T-helper 1 cell treated with Interleukin-12 subunit alpha and Interleukin-12 subunit beta and Interleukin-4 antibody, amounts not matched to agents 30 μg/mL and 1 μg/mL, for 36 hours (primary cell): ENCODE data around the gene FYB2.

Experiments
- H3K27ac Mint-ChIP-seq: one replicate; pipeline ENCODE4 v1.8.0; 2021; ENCODE audit warnings: mild to moderate bottlenecking, mixed read lengths
- H3K27me3 Mint-ChIP-seq: one replicate; pipeline ENCODE4 v1.8.0; 2021; ENCODE audit warnings: low read depth, mixed read lengths
- H3K36me3 Mint-ChIP-seq: one replicate; pipeline ENCODE4 v1.8.0; 2021; ENCODE audit warnings: low read depth, mixed read lengths
- H3K4me1 Mint-ChIP-seq: one replicate; pipeline ENCODE4 v1.8.0; 2021; ENCODE audit warnings: low read depth, mixed read lengths
- H3K4me3 Mint-ChIP-seq: one replicate; pipeline ENCODE4 v1.8.0; 2021; ENCODE audit warnings: mild to moderate bottlenecking, moderate library complexity, mixed read lengths
- H3K9me3 Mint-ChIP-seq: one replicate; pipeline ENCODE4 v1.8.0; 2021; ENCODE audit warnings: mixed read lengths

The FYB2 gene

DNA sequence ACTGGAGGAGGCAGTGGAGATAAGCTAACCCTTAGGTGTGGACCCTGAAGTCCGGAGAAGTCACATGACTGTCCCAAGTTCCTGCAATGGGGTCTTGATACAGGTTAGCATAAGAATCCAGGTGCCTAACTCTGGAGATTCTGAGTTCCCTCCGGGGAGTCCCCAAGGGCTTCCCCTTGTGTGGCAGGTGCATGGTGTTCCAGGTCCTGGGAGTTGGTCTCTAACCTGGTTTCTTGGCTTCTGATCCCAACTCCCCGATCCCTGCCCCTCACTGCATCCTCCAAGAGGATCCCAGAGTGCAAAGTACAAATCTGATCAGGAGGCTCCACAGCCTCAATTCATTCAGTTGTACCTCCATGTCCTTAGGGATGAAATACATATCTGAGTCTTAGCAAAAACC is 26.1 kb upstream of the FYB2 start:
- Mint-ChIP-seq H3K4me3 (no peak overlapping the region), H3K4me1 (no peaks in the 10 kb centered on the region), H3K36me3 (no peaks in the 10 kb centered on the region), H3K9me3 (no peaks in the 10 kb centered on the region), H3K27me3 (no peaks in the 10 kb centered on the region), H3K27ac (no peak overlapping the region)

DNA sequence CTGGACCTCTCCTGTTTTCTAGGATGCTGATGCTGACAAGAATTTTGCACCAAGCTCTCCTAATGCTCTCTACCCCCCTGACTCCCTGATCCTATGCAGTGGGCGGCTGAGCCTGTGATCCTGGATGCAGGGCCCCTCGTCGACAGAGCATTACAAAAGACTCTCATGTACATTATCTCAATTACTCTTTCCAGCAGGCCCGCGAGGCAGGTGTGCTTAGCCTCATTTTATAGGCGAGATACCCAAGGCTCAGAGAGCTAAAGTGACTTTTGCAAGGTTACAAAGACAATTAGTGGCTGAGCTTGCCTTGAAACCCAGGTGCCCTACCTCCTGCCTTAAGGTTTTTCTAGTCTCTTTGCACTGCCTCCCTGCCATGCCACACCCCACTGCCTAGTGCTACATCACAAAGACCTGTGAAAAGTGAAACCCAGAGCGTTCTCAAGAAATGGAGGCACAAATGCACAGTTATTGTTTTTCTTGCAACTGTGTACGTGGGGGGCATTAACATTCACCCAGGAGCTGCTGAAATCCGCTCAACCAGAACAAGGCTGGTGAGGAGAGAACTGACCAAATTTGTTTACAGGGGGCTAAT is 25.4 kb upstream of the FYB2 start:
- Mint-ChIP-seq H3K4me3 (no peak overlapping the region), H3K27ac (no peak overlapping the region), H3K36me3 (no peaks in the 10 kb centered on the region), H3K27me3 (no peaks in the 10 kb centered on the region), H3K4me1 (no peaks in the 10 kb centered on the region), H3K9me3 (no peaks in the 10 kb centered on the region)

DNA sequence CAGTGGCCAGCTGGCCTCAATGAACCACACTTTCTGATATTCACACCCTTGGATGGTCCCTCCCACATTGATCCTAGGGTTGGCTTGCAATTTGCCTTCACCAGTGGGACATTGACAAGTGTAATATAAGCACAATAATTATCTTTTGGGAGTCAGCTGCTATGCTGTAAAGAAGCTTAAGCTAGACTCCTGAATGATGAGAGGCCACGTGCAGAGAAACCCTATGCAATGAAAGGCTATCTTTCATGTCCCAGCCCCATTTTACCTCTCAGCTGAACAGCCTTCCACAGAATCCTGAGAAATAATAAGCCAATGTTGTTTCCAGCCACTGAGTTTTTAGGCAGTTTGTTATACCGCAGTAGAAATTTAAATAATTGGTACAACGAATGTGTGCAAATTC is 24.3 kb upstream of the FYB2 start:
- Mint-ChIP-seq H3K36me3 (no peaks in the 10 kb centered on the region), H3K4me1 (no peaks in the 10 kb centered on the region), H3K27ac (no peak overlapping the region), H3K4me3 (no peak overlapping the region), H3K27me3 (no peaks in the 10 kb centered on the region), H3K9me3 (no peaks in the 10 kb centered on the region)

DNA sequence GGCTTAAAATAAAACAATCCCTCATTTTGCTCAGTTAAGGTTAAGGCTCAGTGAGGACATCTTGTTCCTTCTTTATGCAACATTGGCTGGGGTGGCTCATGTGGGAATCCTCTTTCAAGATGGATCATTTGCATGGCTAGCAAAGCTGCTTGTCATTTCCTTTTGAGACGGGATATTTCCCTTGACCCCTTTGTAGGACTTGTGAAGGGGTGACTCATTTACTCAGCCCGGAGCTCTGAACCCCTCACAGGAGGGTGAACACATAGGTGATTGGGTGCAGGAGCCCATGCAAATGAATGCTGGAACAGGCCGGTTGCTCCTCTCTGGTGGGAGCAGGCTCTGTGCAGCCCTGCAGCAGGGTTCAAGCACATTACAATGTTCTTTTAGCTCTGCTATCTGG is 19.6 kb upstream of the FYB2 start:
- no peaks in the 10 kb centered on the region for H3K36me3 Mint-ChIP-seq
- no peak overlapping the region for H3K27ac Mint-ChIP-seq
- H3K27me3 Mint-ChIP-seq: no peaks in the 10 kb centered on the region

DNA sequence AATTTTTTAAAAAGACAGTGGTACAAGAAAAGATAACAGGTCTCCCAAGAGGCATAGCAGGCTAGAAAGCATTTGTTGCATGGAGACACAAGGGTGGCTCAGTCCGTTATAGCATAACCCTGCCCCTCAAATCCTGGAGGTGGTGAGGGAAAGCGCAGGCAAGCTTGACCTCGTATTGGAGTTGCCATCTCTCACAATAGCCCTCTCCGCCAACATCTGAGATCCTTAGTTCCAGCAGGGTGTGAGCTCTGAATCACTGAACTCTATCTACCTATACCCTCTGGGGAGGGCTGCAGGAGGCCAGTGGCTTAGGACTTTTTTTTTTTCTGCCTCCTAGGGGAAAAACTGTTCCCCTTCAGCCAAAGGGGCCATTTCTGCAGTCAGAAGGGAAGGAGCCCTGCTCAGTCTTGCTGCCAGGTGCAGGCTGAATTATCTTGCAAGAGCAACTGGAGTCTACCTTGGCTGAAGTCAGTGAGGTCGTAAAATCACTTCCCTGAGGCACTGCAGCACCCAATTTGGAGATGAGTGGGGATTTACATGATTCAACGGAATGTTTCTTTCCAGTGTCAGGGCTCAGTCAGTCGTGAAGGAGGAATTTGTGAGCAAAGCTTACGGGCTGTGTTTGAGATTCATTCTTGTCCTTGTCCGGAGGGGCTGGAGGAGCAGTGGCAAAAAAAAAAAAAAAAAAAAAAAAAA is 18.2 kb upstream of the FYB2 start:
- no peaks in the 10 kb centered on the region for H3K36me3 Mint-ChIP-seq
- H3K4me3 Mint-ChIP-seq: no peak overlapping the region
- no peaks in the 10 kb centered on the region for H3K27me3 Mint-ChIP-seq
- H3K27ac Mint-ChIP-seq: no peak overlapping the region
- no peaks in the 10 kb centered on the region for H3K9me3 Mint-ChIP-seq
- H3K4me1 Mint-ChIP-seq: no peaks in the 10 kb centered on the region

More for the DNA sequence above, 19.6 kb upstream of the FYB2 start:
- Mint-ChIP-seq H3K4me1 (no peaks in the 10 kb centered on the region), H3K9me3 (no peaks in the 10 kb centered on the region), H3K4me3 (no peak overlapping the region)

DNA sequence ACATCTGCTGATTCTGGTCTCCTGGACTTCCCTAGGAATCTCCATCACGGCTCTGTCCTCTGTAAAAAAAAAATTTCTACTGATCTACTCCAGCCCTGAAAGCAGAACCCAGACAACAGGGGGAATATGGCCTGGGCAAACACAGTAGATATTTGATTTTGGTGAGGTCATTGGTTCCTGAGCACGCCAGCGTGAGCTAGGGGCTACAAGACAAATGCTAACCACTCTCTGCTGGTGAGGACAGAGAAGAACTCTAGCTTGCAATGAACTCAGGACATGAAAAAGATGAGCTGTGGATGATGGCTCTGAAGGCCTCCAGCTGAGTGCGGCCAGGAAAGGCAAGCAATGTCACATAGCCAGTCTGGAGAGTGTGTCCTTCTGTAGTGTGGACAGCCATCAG is 17.2 kb upstream of the FYB2 start:
- H3K27ac Mint-ChIP-seq: no peak overlapping the region
- H3K4me3 Mint-ChIP-seq: no peak overlapping the region
- H3K27me3 Mint-ChIP-seq: no peaks in the 10 kb centered on the region
- no peaks in the 10 kb centered on the region for H3K4me1 Mint-ChIP-seq
- no peaks in the 10 kb centered on the region for H3K36me3 Mint-ChIP-seq
- no peaks in the 10 kb centered on the region for H3K9me3 Mint-ChIP-seq

DNA sequence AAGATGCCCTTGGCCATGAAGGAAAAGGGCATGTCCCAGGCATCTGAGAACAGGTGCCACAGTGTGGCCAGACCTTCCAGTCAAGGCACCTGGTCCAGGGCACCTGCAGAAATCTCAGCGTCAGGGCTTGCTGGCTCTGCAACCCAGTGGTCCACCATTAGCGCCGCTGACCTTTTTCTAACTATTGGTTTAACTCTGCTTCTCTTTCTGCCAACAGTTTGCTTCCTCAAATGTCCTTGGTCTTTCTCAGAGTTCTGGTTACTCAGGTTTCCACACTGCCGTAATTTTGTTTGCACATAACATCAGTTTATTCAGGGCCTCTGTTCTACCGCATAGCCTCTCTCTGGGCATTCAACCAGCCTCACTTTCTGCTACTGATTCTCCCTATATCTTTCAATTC is 16.5 kb upstream of the FYB2 start:
- H3K4me1 Mint-ChIP-seq: no peaks in the 10 kb centered on the region
- no peak overlapping the region for H3K27ac Mint-ChIP-seq
- no peaks in the 10 kb centered on the region for H3K9me3 Mint-ChIP-seq
- H3K4me3 Mint-ChIP-seq: no peak overlapping the region
- no peaks in the 10 kb centered on the region for H3K27me3 Mint-ChIP-seq
- H3K36me3 Mint-ChIP-seq: no peaks in the 10 kb centered on the region

DNA sequence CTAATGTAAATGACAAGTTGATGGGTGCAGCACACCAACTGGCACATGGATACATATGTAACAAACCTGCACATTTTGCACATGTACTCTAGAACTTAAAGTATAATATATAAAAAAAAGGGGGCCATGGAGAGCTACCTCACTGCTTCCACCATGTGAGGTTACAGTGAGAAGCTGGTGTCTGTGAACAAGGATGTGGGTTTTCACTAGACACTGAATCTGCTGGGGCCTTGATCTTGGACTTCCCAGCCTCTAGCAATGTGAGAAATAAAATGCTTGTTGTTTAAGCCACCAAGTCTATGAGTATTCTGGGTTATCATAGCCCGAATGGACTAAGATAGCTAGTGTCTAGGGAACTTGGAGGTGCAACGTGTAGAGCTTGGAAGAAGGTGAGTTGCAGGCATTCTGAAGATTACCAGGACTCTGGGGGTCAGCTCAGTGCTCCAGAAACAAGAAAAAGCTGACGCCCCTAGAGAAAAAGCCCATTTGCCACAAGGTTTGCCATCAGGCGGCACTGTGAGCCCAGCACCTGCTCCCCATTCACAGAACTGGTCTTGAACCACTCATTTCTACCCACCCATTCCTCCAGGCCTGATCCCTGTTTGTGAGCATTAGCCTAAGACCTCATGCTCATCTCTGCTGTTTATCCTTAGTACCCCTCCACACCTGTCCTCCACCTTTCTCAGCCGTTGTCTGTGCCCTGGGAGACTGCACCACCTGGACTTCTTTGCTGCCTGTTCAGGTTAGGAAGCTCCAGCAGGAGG is 15.1 kb upstream of the FYB2 start:
- Mint-ChIP-seq H3K9me3 (no peaks in the 10 kb centered on the region), H3K4me3 (no peak overlapping the region), H3K36me3 (no peaks in the 10 kb centered on the region), H3K27ac (no peak overlapping the region), H3K27me3 (peaks cover 1% of the 10 kb centered on the region), H3K4me1 (no peaks in the 10 kb centered on the region)

DNA sequence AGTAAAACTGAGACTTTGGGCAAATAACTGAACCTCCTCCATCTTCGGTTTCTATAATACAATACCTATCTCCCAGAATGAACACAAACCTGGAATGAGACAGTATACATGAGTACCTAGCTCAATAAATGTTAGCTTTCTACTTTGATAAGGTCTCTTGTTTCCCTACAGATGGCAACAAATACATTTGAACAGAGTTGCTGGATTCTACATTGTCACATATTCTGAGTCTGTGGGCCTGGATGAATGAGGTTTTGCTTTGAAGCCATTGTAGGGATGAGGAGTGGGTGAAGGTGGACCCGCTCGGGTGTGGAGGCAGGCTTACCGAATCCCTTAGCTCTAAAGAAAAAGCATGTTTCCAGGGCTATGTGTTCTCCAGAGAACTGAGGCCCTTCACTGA is 13.9 kb upstream of the FYB2 start:
- no peaks in the 10 kb centered on the region for H3K4me1 Mint-ChIP-seq
- H3K27ac Mint-ChIP-seq: no peak overlapping the region
- peaks cover 8% of the 10 kb centered on the region for H3K27me3 Mint-ChIP-seq
- H3K9me3 Mint-ChIP-seq: no peaks in the 10 kb centered on the region
- H3K4me3 Mint-ChIP-seq: no peak overlapping the region
- no peaks in the 10 kb centered on the region for H3K36me3 Mint-ChIP-seq

DNA sequence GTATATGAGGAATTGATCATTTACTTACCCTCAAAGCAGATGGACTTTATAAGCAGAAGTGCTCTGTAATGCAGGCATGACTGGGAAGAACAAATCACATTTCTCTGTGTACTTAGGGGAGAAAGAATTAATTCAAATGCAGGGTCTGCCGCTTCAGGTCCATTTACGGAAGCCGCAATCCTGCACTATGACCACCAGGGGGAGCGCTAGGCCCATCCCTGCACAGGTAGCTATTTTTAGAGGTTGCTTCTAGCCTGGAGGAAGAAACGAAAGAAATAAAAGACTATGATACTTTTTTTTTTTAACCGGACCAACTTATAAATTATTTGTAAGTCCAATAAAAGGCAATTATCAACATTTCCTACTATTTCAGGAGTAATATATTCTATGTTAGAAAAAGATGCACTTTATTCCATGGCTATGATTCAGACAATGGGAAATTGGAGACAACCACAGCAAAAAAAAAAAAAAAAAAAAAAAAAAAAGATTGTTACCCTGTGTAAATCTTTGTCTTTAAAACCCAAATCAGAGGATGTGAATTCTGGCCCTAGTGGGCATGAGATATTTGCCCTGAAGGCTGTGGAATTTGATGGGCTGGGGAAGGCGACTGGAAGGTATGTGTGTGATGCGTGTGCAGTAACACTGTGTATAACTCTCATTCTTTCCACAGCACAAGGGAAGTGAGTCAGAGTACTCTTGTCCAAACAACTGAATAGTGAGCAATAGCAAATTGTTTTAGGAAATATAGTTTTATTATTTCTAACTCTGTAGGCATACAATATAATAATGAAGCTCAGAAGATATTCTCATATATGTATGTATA is 12.9 kb upstream of the FYB2 start:
- no peaks in the 10 kb centered on the region for H3K9me3 Mint-ChIP-seq
- H3K27me3 Mint-ChIP-seq: peaks cover 8% of the 10 kb centered on the region
- H3K4me1 Mint-ChIP-seq: no peaks in the 10 kb centered on the region
- H3K27ac Mint-ChIP-seq: no peak overlapping the region
- no peaks in the 10 kb centered on the region for H3K36me3 Mint-ChIP-seq
- H3K4me3 Mint-ChIP-seq: no peak overlapping the region

DNA sequence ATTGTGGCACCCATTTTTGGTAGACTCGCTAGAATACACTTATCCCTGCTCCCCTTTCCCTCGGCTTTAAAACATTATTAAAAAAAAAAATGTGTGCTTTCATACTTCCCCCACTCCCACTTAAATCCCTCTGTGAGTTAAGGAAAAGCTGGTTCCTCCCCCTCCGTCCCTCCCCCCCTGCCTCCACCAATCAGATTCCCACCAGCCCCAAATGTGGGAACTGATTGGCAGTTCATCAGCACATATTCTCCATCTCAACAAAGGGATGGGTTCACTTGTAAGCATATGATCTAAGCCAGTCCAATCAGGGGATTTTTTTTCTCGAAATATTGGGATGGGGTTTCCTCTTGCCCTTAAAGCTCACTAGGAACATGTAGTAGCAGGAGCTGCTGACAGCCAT is 10.8 kb upstream of the FYB2 start:
- H3K9me3 Mint-ChIP-seq: no peaks in the 10 kb centered on the region
- H3K27ac Mint-ChIP-seq: no peak overlapping the region
- no peaks in the 10 kb centered on the region for H3K4me1 Mint-ChIP-seq
- H3K4me3 Mint-ChIP-seq: no peak overlapping the region
- peaks cover 8% of the 10 kb centered on the region for H3K27me3 Mint-ChIP-seq
- no peaks in the 10 kb centered on the region for H3K36me3 Mint-ChIP-seq

DNA sequence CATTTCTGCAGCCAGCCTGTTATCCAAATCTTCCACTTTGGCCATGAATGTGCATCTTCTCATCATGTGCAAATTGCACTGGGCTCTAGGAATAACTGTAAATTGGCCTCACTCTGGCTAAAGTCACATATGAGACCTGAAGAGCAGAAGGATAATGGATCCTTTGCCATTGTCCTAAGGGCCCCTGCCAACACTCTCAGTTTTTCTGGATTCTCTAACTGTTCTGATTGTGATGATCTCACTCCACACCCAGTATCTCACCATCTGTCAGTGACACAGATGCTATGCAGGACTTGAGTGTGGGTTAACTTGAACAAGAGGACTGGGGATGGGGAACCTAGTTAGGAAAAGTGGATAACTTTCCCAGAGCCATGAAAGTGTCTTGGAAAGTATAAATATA is 8.5 kb upstream of the FYB2 start:
- Mint-ChIP-seq H3K4me1 (no peaks in the 10 kb centered on the region), H3K27me3 (peaks cover 8% of the 10 kb centered on the region), H3K27ac (no peak overlapping the region), H3K9me3 (no peaks in the 10 kb centered on the region), H3K4me3 (no peak overlapping the region), H3K36me3 (no peaks in the 10 kb centered on the region)

DNA sequence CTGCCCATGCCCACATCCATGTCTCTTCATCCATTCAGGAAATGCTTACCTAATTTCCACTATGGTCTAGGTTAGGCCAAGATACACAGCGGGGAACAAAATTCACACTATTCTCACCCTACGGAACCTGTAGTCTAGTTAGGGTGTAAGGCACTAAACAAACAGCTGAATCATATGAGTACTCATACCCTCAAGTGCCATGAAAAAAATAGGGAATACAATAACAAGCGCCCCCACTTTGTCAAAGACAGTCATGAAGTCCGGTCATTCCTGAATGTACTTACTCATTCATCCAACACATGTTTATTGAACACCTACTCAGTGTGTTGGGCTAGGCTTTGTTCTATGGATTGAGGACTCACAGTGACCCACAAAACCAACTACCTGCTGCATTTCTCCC is 6.2 kb upstream of the FYB2 start:
- Mint-ChIP-seq H3K4me3 (no peak overlapping the region), H3K36me3 (no peaks in the 10 kb centered on the region), H3K9me3 (no peaks in the 10 kb centered on the region), H3K27ac (no peak overlapping the region), H3K27me3 (peaks cover 8% of the 10 kb centered on the region), H3K4me1 (no peaks in the 10 kb centered on the region)

DNA sequence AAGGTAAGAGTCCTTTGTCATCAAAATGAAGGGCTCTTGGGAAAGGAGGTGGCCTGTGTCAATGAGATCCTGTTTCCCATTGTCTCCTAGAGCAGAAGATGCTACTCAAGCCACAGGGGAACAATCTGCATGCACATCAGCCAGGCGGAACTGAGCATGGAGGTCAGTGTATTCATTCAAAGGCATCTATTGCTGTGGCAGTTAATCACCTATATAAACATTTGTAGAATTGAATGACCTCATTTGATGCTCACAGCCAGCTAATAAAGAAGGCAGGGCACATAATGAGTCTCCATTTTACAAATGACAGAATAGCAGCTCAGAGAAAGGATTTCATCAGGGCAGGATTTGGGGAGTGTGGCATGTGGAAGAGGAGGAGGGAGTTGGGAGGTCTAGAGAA is 5.7 kb upstream of the FYB2 start:
- H3K4me1 Mint-ChIP-seq: no peaks in the 10 kb centered on the region
- no peaks in the 10 kb centered on the region for H3K36me3 Mint-ChIP-seq
- no peak overlapping the region for H3K4me3 Mint-ChIP-seq
- peaks cover 8% of the 10 kb centered on the region for H3K27me3 Mint-ChIP-seq
- no peaks in the 10 kb centered on the region for H3K9me3 Mint-ChIP-seq
- no peak overlapping the region for H3K27ac Mint-ChIP-seq
